ENCODE measurements around the gene NAALADL2. TPM values are rescaled to one million over a fixed set of nuclear protein-coding genes. Genes with fewer than 3 reads are reported as not detected.

Gene NAALADL2
- total and polyA plus RNA-seq, 2 donors (not counting 3 experiments of a cell fraction or from before 2014, with no cell fraction given) = 1.1 to 4.0 TPM

DNA sequence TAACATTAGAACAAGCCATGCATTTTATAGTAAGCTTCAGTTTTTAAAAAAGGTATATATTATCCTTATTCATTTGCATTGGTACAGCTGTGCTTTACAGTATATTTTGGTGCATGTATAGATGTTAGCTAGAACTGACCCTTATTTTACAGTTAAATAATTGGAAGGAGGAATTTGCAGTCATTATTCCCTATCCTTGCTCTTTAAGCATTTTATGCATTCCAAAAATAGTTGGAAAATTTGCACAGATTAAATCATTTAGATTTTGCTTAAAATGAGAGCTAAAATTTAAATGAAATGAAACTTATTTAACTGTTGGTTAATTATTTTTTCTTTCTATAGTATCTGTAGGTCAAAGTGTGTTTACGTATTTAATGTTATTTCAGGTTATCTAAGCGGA is 667.1 kb downstream of the NAALADL2 start:
- ChIA-PET CTCF (interaction anchor here (0.8 to 2.2 kb wide), 5 partner anchors 10 to 1401 kb away, joined by 3 to 9 read pairs (median 4); no protein-coding TSS in a partner anchor), POLR2A (no interaction called here)
- Histone ChIP-seq H3K4me3 (replicated peaks in 1 of 3; ENCODE audit: insufficient read depth in 1 of 3, low read depth in 1 of 3, low read length in 3 of 3) (peak overlapping the region; percentile 17 to 74 (median 71)), H3K27me3 (ENCODE audit: control insufficient read depth in 2 of 2, insufficient read depth in 2 of 2, low read length in 2 of 2) (no peaks in the 10 kb centered on the region), H4K20me1 (replicated peaks; ENCODE audit: control insufficient read depth, extremely low read depth, insufficient read depth, low read length) (no peaks in the 10 kb centered on the region), H3K79me2 (ENCODE audit: control insufficient read depth, insufficient read depth, low read length) (no peaks in the 10 kb centered on the region), H3K9me1 (replicated peaks; ENCODE audit: control insufficient read depth, extremely low read depth, insufficient read depth, low read length) (no peaks in the 10 kb centered on the region), H2AFZ (ENCODE audit: low read depth, low read length) (peak overlapping the region; percentile 83), H3K4me1 (ENCODE audit: control insufficient read depth, extremely low read depth, insufficient read depth, low read length) (peaks cover 3% of the 10 kb centered on the region), H3K9ac (replicated peaks; ENCODE audit: extremely low read depth, insufficient read depth, low read length) (peak overlapping the region; percentile 80), H3K27ac (ENCODE audit: insufficient read depth, low read depth, low read length) (peak overlapping the region; percentile 38), H3K4me2 (ENCODE audit: insufficient read depth, low read length) (peak overlapping the region; percentile 75), H3K36me3 (ENCODE audit: control insufficient read depth in 2 of 2, extremely low read depth in 1 of 2, insufficient read depth in 2 of 2, low read length in 2 of 2) (no peaks in the 10 kb centered on the region), H3K9me3 (replicated peaks; ENCODE audit: control insufficient read depth, insufficient read depth, low read length) (no peaks in the 10 kb centered on the region)
- BruUV-seq (replicated peaks) = no TSS peak
- dilution Hi-C loops (cut with MboI; ENCODE audit: extremely low pct_ligation_motif_present, low sequenced_read_pairs) (no loop called here), intact Hi-C loops (cut with micrococcal nuclease) (no loop called here)
- DNase-seq (ENCODE audit: low read depth, low spot score) = peak; percentile 32
- TF ChIP-seq EZH2 (IDR thresholded peaks at IDR 0.05; ENCODE audit: borderline replicate concordance, low read depth, low read length, severe bottlenecking) (no peak), FOS (IDR thresholded peaks at IDR 0.05; ENCODE audit: borderline replicate concordance, insufficient read depth, low read length) (no peak), JUN (IDR thresholded peaks at IDR 0.05; ENCODE audit: borderline replicate concordance, insufficient read depth, insufficient read length, low read depth) (no peak), POLR2A (IDR thresholded peaks at IDR 0.05; ENCODE audit: low read depth, low read length) (no peak), MYC (IDR thresholded peaks at IDR 0.05; ENCODE audit: low read depth, low read length) (no peak), GATA2 (IDR thresholded peaks at IDR 0.05; ENCODE audit: insufficient read depth, insufficient read length, low read depth, low read length) (no peak), POLR2AphosphoS5 (IDR thresholded peaks at IDR 0.05; ENCODE audit: insufficient read depth, low read depth, low read length) (no peak)
- TF ChIP-seq, protein P1, sequence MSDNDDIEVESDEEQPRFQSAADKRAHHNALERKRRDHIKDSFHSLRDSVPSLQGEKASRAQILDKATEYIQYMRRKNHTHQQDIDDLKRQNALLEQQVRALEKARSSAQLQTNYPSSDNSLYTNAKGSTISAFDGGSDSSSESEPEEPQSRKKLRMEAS (IDR thresholded peaks at IDR 0.05; ENCODE audit: insufficient read depth, insufficient read length) = no peak
- TF ChIP-seq, protein P2, sequence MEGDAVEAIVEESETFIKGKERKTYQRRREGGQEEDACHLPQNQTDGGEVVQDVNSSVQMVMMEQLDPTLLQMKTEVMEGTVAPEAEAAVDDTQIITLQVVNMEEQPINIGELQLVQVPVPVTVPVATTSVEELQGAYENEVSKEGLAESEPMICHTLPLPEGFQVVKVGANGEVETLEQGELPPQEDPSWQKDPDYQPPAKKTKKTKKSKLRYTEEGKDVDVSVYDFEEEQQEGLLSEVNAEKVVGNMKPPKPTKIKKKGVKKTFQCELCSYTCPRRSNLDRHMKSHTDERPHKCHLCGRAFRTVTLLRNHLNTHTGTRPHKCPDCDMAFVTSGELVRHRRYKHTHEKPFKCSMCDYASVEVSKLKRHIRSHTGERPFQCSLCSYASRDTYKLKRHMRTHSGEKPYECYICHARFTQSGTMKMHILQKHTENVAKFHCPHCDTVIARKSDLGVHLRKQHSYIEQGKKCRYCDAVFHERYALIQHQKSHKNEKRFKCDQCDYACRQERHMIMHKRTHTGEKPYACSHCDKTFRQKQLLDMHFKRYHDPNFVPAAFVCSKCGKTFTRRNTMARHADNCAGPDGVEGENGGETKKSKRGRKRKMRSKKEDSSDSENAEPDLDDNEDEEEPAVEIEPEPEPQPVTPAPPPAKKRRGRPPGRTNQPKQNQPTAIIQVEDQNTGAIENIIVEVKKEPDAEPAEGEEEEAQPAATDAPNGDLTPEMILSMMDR (IDR thresholded peaks at IDR 0.05; ENCODE audit: extremely low read depth in 1 of 2, insufficient read depth in 1 of 2, low read depth in 1 of 2, low read length in 2 of 2) = no peak
- FAIRE-seq = no peak

All from endothelial cell of umbilical vein (primary cell).